Superior temporal gyrus (tissue), 1 donor: ENCODE results near the gene GPC5.

Experiments used
- DNase-seq: peaks from one replicate; pipeline ENCODE4 v3.0.0-alpha.2; 2016; ENCODE audit errors: extremely low spot score

GPC5 gene

DNA sequence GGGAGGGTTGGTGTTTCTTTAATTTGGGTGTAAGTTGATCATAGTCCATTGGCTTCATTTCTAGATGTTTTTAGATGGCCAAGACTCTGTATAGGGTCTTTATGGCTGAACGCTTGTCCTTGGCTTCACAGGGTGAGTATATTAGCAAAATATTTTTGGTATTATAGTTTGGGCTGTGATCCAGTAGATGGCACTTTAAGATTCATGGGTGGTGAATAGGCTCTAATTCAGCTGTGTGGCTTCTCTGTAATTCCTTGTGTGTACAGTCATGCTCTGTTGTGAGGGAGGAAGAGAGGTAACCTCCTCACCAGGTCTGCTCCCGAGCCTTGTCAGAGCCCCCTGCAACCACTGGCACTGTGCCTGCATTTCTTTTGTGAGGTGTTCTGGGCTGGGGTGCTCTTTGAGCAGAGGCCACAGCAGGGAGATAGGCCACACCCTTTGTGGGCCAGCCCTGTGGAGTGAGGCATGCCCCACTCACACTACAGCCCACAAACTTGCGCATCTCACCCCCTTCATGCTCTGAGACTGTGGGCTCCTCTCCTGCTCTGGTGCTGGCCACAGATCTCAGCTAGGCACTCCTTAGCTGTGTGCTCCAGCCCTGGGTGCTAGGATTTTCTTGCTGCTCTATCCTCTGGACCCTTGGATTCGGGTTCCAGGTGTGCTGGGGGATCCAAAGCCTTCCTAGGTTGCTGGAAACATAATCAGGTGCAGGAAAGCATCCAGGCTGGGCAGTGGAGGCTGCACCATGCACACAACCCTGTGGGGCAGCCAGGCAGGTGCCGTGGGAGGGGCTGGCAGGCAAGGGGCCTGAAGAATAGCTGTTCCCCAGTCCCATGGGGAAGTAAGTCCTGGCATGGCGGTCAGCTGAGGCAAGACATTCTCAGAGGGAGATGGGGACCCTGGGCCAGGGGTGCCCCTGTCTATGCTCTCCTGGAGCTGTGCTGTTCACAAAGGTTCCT lies 193.9 kb downstream of the GPC5 start:
- DNase-seq = no peak

DNA sequence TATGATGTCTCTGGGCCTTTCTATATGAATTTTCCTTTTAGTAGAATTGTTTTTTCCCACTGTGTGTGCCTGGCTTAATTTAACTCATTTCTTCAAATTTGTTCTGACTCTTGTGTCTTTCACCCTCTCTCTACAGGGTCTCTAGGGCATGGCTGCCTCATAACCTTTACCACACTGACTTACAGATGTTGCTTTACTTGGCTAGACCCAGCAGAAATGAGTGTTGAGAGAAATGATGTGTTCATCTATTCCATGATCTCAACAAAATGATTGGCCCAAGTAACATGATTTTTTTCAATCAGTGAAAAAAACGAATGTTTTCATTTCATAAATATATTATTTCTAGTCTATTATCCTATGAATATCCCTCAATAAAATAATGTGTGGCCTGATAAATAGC lies 195.0 kb downstream of the GPC5 start:
- DNase-seq = no peak

DNA sequence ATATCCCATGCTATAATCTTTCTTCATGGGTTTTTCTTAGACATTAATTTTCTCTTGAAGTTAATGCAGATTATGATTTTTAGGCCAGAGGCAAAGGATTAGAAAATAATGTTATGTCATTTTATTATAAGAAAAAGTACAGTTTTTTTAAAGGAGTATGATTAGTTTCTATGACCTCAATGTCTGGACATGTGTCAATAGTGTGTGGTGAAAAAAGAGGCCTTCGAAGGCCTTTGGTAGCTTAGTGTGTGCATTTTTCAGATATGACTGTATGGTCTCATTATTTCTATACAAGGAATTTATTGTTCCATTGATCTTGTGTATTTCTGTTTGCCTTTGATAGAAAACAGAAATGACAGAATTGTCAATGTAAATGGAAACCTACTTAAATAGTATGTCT lies 195.6 kb downstream of the GPC5 start:
- no peak for DNase-seq

DNA sequence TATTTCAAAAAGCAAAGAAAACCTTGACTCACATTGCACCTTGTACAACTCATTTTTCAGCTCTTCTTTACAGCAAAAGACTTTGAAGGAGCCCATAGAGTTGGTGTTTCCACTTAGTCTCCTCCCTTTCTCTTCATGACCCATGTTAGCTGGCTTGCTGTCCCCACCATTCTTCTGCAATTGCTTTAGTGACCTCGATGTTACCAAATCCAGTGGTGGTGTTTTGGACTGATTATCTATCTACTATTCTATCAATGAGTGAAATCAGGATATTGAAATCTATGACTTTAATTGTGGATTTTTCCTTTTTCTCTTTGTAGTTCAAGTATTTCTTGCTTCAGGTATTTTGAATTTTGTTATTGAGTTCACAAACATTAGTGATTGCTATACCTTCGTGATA lies 197.3 kb downstream of the GPC5 start:
- DNase-seq = no peak

DNA sequence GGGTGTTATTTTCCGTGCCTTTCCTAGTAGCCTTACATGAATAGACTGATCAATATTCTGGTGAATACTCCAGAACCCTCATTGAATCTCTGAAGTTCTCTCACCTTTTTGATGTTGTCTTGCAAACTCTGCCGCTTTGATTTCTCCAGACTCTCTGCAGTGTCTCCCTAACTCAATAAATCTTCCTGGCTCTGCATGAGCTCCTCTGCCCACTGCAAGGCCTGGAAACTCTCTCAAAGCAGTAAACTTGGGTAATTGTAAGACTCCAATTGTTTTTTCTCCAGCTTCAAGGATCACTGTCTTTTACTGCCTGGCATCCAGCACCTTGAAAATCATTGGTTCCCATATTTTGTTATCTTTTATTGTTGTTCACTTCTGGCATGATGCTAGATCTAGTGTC lies 198.4 kb downstream of the GPC5 start:
- DNase-seq = no peak

DNA sequence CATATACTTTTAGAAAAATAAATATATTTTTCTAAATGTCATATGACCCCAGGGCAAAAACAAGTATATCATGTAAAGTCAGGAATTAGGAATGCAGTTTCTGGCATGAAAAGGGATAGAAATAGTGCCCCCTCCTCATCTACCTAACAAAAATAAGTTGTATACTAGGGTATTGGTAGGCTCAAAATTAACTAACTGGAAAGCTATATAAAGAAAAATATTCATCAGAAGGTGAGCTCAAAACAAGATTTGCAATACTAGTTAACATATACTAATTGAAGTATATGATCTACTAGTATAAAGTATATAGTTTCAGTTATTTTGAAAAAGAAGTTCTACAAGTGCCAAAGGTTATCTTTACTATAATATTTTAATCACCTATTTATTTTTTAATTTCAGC lies 200.2 kb downstream of the GPC5 start:
- no peak for DNase-seq

DNA sequence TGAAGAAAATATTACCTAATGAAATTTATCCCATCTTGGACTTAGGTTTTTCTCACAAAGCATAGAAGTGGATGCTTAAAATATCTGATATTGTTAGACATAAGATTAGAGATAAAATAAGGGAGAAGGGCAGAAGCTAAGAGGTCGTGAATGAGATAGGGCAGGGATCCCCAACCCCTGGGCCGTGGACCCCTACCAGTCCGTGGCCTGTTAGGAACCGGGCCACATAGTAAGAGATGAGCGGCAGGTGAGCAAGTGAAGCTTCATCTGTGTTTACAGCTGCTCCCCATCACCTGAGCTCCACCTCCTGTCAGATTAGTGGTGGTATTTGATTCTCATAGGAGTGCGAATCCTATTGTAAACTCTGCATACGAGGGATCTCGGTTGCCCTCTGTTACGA lies 202.9 kb downstream of the GPC5 start:
- no peak for DNase-seq

DNA sequence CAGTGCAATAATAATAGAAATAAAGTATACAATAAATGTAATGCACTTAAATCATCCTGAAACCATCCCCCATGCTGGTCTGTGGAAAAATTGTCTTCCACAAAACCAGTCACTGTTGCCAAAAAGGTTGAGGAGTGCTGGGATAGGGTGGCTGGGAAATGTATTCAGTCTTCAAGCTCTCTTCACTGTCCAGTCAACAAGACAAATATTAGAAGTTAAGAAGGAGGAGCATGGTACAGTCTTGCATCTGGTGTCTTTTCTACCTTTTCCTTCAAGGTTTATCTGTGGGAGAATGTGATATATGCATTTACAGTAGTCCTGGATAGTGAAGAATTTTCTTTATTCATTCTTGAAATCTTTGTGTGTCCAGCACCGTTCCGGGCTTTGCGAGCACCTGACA lies 203.4 kb downstream of the GPC5 start:
- DNase-seq = no peak

DNA sequence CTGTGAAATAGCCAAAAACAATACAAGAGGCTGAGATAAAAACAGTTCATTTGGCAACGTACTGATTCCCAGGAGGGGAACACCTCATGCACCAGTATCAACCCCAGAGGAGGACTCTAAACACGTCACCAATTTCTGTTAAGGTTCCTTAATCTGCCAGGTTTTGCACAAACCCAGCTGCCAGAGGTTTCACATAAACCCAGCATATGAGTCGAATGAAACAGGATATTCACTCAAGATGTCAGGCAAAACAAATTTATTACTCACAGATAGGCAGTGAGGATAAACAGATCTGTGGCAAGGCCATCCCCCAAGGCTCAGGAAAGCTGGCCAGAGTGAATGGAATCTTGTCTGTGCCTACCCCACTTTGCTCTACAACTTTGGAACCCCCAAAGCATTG lies 210.9 kb downstream of the GPC5 start:
- DNase-seq = no peak

DNA sequence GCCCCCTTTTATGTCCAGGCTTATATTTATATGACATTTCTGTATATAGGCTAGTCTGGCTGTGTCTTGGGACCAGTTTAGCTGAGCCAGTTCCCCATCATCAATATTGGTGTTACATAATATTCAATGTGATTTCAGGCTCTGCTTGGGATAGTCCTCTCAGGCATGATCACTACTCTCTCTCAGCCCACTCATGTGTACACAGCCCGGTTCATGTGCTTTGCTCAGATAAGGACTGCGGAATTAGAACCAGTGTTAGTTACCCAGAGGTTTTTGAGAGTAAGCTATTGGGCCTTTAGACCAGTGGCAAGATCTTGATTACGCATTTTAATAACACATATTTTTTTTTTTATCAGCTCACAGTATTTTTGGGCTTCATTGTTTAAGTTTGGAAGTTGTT lies 219.9 kb downstream of the GPC5 start:
- no peak for DNase-seq

DNA sequence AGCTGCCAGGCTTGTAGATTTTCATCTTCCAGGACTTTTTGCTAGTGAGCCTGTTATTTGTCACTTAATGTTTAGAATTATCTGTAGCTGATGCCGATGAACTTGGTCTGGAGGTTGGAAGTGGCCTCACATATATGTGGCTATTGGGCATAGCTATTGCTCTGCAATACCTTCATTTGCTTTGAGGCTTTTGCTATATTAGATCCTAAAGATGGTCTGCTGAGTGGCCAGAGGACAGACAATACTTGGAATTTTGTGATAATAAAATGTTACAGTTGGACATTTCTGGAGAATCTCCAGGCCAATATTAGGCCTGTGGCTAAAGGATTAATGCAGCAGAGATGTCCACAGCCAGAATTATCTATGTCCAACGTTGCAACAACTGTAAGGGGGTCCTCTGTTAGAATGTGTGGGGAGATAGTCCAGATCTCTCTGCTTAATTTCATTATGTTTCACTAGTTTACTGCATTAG lies 222.3 kb downstream of the GPC5 start:
- no peak for DNase-seq

DNA sequence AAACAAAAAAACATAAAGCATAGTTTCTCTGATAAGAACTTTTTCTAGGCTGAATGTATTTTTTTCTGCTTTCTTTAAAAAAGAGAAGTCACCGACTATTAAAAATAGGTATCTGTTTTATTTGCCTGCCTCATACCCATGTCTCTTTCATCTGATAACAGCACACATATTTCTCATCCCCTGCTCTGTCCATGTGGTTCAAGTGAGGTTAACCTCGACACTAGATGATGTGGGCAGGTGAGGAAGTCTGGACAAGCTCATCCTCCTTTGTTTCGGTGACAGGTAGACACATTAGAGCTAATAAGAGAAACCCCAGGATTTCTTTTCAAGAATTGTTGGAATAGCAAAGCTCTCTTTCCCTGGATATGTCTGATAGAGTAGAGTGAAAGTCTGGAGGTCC lies 222.7 kb downstream of the GPC5 start:
- no peak for DNase-seq

DNA sequence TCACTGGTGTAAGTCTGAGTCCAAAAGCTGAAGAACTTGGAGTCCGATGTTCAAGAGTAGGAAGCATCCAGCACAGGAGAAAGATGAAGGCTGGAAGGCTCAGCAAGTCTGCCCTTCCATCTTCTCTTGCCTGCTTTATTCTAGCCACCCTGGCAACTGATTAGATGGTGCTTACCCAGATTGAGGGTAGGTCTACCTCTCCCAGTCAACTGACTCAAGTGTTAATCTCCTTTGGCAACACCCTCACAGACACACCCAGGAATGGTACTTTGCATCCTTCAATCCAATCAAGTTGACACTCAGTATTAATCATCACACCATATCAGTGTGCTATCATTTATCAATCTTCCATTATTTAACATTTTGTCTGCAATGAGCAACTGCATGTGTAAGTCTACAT lies 223.5 kb downstream of the GPC5 start:
- DNase-seq = no peak

DNA sequence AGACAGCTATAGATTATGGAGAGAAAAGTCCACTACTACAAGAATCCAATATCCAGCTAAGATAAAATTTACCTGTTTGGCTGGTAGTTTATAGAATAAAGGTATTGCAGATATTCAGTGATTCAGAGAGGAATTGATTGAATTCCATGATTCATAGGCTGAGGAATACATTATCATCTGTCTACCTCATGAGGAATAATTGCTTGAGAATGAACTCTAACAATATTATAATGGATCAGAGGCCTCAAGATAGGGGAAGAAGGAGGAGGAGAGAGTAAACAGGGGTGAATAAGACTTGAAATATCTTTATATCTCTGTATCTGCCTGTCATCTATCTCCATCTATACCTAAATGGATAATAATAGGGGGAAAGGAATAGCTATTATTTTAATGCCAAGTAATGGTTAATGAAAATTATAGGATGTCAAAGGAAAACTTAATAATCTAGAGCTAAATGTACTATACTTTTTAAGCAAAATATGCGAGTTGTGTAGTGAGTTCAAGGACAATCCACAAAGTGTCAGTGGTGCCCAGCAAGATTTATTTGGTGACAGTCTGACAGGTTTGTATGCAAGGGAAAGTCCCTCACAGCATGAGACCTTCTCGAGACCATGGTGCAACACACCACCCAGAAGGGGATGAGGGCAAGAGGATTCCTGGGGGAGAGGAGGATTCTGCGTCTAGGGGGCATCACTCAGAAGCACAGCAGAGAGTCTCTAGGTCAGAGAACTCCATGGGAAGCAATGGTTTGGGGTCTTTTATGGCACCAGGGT lies 224.5 kb downstream of the GPC5 start:
- no peak for DNase-seq

DNA sequence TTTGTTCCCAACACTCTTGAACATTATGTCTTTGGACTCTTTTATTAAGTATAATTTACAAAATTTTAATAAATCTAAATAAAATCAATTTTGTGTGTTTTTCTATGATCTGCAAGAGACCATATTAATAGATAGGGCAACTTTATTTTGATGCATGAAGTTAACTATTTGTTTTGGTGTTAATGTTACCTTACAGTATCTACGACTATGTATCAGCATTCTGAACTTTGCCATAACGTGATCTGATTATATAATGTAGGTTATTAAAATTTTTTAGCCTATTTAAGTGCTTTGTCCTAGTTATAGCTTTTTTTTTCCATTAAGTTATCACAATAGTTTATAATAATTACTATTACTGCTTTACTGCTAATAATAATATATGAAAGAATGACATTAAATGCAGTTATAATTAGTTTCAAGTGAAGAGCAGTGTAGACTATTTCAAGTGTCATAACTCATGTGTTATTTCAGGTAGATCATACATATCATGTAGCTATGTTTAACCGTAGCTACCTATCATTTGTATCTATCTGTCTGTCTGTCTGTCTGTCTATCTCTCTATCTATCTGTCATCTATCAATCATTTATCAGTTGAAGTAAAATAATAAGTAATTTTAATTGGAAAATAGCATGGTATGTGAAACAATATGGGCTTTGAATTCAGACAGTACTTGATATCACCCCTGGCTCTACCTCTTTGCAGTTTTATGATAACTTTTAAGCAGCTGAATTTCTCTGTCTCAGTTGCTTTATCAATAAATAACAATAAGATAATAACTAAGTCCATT lies 229.7 kb downstream of the GPC5 start:
- no peak for DNase-seq

DNA sequence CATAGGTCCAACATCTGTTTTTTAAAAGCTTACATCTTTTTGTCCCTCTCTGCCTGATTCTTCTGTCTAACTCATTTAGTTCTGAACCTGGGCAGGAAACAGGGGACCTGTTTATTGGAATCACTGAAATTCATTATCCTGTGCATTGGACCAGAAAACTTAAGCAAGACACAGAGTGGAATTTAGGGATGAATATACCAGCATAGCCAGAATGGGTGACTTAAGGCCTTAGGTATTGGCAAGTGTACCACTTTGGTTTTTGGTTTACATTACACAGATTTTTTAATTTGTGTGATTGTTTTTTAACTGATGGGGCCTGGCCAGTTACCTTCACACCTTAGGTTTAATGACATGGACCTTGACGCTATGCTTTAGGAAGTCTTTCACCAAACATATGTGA lies 232.5 kb downstream of the GPC5 start:
- no peak for DNase-seq

DNA sequence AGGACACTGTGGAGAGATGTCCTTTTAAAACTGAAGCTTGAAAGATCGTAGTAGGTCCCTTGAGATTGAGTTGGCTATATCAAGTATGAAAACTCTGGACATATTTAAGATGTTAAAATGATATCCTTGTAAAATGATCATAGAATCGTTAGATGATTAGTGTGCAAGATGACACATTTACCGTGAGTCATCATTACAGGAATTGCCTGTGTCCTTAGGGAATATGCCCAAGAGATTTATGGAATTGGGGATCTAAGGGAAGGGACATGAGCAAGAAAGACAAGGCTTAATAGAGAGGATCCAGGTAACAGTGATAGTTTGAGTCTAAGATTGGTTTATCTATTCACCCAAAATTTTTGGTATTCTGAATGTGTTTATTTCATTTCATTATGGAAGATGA lies 233.7 kb downstream of the GPC5 start:
- DNase-seq = no peak

DNA sequence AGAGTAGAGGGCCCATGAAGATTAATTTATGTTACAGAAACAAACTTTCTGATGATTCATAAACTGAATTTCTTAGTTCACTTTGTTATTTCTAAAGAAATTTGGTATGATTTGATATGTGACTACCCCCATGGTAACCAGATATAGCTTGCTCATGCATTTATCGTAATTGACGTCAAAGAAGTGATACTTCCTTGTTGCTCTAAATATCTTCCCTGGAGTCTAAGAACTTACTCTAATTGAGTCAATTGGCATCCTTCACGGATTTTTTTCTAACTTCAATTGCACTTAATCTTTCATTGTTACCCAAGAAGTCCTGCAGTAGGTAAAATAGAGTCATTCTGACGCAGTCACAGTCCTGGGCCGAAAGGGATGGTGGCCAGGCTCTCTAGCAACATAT lies 240.9 kb downstream of the GPC5 start:
- DNase-seq = no peak

DNA sequence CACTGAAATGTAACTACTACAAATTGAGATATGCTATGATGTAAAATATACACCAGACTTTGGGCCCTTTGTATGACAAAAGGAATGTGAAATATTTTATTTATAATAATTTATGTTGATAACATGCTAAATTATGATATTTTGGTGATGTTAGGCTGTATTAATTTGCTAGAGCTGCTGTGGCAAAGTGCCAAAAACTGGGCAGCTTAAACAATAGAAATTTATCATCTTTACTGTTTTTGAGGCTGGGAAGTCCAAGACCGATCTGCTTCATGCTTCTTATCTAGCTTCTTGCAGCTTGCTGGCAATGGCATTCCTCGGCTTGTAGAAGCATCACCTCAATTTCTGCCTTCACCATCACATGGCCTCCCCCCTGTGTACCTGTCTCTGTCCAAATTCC lies 245.0 kb downstream of the GPC5 start:
- DNase-seq = no peak

DNA sequence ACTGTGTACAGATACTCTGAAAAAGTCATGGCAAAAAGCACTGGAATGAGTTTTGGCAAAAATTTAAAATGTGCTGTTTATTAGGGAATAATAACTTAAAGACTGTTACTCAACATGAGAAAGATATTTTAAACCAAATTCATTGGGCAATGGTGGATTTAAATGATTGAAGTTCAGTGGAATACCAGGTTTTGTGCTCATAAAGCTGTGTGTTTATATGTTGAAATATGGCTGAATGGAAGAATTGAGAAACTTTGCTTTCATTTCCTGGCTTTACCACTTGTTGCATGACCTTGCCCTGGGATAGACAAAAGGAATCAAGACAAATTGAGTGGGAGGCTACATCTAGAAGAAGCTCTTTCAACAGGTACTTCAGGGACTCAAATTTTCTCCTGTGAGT lies 246.4 kb downstream of the GPC5 start:
- DNase-seq = no peak

DNA sequence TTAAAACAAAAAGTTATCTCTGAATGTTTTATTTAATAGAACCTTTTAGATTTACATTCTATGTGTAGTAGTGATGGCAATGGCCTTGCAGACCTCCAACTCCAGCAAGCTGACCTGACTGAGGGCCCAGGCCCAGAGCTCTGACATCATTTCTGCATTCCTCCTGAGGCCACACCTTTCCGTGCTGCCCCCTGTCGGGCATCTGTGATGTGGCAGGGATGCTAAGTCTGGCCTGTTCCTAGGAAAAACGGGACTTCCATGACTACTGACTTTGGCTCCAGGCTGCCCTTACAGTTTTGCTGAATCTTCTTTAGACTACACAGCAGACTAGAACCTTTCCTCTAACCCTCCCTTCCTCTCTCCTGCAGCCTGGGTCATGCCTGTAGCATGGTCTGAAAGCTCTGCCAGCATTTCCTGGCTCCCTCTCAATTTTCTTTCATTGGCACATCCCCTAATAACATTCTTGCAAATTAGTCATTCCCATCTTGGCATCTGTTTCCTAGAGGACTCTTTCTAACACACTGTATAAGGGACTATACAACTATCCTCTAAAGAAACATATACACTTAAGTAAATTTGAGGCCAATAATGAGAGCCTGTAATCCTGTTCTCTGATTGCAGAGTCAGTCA lies 249.1 kb downstream of the GPC5 start:
- DNase-seq = no peak

DNA sequence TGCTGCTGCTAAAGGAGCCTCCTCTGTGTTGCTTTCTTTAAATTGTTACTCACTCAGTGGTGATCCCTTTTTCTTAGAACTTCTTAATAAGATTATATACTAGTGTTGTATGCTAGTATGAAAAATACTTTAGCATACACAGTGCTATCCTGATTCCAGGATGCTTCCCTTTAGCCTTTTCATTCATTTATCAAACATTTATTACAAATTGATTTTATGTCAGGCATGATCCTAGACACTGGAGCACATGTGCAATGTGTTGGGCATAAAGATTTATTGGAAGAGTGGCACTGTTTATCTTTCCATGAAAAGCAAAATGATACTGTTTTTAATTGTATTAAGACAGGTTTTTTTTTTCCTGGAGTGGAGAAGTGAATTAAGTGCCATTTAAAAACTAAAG lies 249.6 kb downstream of the GPC5 start:
- DNase-seq = no peak
